ENCODE data around the gene TEX51.

The TEX51 gene

DNA sequence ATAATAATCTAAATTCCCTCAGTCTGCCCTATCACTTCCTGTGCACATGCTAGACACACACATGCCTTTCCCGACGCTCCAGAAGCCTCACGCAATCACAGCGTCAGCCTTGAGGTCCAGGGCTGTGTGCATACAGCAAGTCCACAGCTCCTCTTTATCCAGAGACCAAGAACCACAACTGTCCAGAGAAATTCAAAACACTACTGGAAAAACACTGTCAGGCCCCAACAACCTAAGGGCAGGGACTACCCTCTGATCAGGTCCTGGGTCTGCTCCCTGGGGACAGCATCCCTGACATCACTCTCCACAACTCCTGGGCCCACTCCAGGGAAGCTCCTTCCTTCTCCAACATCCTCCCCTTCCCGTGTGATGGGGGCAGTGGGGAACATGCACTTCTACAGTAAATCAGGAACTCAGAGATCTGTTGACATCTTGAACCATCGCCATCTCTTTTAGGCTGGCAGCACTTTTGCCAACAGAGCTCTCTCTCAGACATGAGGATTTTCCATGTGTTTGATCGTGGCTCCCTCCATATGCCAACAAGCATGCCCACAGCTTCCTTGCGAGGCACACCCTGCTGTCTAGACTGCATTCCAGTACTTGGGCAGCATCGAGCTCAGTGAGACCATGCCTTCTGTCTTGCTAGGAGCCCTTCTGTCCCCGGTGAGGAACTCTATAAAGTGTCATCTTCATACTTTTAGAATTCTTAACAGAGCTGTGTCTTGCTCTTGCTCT is 15.4 kb downstream of the TEX51 start:
- no peaks in the 10 kb centered on the region for H3K27me3 ChIP-seq (replicated peaks; ENCODE audit: insufficient read depth, low read length)
- no peak overlapping the region for H3K4me3 ChIP-seq (ENCODE audit: low read length)
- H3K9ac ChIP-seq (ENCODE audit: low read length), result no peak overlapping the region
- H3K9me3 ChIP-seq (replicated peaks; ENCODE audit: insufficient read depth, low read length), result no peaks in the 10 kb centered on the region
- H3K79me2 ChIP-seq (ENCODE audit: low read length), result no peaks in the 10 kb centered on the region
- no peaks in the 10 kb centered on the region for H3K36me3 ChIP-seq (replicated peaks; ENCODE audit: insufficient read depth, low read length)
- H2AFZ ChIP-seq (ENCODE audit: low read length), result no peak overlapping the region
- no peaks in the 10 kb centered on the region for H3K4me1 ChIP-seq (ENCODE audit: low read length)
- no peak overlapping the region for H3K4me2 ChIP-seq (ENCODE audit: low read depth, low read length)
- H3F3A ChIP-seq (ENCODE audit: insufficient read depth, low read length), result no peaks in the 10 kb centered on the region
- no peak overlapping the region for H3K27ac ChIP-seq (ENCODE audit: low read length)
- no peak for DNase-seq
- H3K9me2 ChIP-seq (replicated peaks; ENCODE audit: insufficient read depth, low read length), result no peaks in the 10 kb centered on the region
- no peaks in the 10 kb centered on the region for H4K20me1 ChIP-seq (ENCODE audit: insufficient read depth, low read length)
- TF ChIP-seq, protein P1, sequence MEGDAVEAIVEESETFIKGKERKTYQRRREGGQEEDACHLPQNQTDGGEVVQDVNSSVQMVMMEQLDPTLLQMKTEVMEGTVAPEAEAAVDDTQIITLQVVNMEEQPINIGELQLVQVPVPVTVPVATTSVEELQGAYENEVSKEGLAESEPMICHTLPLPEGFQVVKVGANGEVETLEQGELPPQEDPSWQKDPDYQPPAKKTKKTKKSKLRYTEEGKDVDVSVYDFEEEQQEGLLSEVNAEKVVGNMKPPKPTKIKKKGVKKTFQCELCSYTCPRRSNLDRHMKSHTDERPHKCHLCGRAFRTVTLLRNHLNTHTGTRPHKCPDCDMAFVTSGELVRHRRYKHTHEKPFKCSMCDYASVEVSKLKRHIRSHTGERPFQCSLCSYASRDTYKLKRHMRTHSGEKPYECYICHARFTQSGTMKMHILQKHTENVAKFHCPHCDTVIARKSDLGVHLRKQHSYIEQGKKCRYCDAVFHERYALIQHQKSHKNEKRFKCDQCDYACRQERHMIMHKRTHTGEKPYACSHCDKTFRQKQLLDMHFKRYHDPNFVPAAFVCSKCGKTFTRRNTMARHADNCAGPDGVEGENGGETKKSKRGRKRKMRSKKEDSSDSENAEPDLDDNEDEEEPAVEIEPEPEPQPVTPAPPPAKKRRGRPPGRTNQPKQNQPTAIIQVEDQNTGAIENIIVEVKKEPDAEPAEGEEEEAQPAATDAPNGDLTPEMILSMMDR (IDR thresholded peaks at IDR 0.05; ENCODE audit: low read length), result no peak
- no peak for TF ChIP-seq EZH2phosphoT487 (IDR thresholded peaks at IDR 0.05; ENCODE audit: low read length)
- TF ChIP-seq EZH2 (optimal IDR thresholded peaks at IDR 0.05; ENCODE audit: low read depth, low read length), result no peak

DNA sequence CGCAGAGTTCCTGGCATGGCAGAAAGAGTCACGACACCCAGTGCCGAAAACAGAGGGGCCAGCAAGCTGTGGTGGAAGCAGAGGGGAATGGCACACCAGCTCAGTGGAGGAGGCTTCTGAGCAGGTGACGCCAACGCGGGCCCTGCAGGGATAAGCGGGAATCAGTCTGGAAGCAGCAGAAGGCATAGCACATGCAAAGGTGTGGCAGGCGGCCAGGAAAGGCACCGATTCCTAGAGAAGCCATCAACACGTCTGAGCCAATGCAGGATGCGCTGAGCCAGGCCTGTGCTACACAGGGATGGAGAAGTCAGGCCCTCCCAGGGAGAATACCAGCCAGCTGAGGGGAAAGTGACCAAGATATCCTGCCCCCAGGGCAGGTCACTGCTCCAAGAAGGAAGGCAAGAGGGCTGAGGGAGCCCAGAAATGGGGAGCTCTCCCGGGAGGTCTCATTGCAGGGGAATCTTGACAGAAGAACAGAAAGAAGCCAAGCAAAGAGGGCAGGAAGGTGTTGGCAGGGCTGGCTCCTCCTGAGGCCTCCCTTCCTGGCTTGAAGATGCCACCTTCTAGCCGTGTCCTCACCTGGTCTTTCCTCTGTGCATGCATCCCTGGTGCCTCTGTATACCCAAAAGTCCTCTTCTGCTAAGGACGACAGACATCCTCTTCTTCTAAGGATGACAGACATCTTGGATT is 16.3 kb downstream of the TEX51 start:
- no peak overlapping the region for H3K4me3 ChIP-seq (ENCODE audit: low read length)
- TF ChIP-seq EZH2 (optimal IDR thresholded peaks at IDR 0.05; ENCODE audit: low read depth, low read length) (no peak), EZH2phosphoT487 (IDR thresholded peaks at IDR 0.05; ENCODE audit: low read length) (no peak)
- TF ChIP-seq, protein P1 (IDR thresholded peaks at IDR 0.05; ENCODE audit: low read length), result no peak

DNA sequence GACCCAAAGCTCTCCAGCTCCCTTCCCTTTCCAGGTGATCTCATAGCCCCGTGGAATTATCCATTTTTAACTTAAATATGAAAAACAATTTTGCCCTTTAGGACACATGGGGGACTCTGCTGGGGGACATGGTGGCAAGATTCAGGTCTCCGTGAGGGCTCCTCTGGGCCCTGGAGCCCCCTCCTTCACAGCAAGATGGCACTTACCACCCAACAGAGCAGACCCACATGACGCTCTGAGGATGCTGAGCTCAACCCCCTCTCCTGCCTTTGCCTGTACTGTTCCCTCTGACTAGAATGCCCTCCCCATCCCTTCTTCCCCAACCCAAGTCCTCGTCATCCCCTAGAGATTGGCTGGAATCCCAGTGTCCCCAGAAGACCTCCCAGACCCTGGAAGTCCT is 17.2 kb downstream of the TEX51 start:
- Histone ChIP-seq H3K27ac (ENCODE audit: low read length) (no peak overlapping the region), H3K9me2 (replicated peaks; ENCODE audit: insufficient read depth, low read length) (no peaks in the 10 kb centered on the region), H3F3A (ENCODE audit: insufficient read depth, low read length) (no peaks in the 10 kb centered on the region), H3K9ac (ENCODE audit: low read length) (no peak overlapping the region), H4K20me1 (ENCODE audit: insufficient read depth, low read length) (no peaks in the 10 kb centered on the region), H3K4me1 (ENCODE audit: low read length) (no peaks in the 10 kb centered on the region), H2AFZ (ENCODE audit: low read length) (no peak overlapping the region), H3K4me3 (ENCODE audit: low read length) (no peak overlapping the region), H3K9me3 (replicated peaks; ENCODE audit: insufficient read depth, low read length) (no peaks in the 10 kb centered on the region), H3K79me2 (ENCODE audit: low read length) (no peaks in the 10 kb centered on the region), H3K27me3 (replicated peaks; ENCODE audit: insufficient read depth, low read length) (no peaks in the 10 kb centered on the region), H3K36me3 (replicated peaks; ENCODE audit: insufficient read depth, low read length) (no peaks in the 10 kb centered on the region), H3K4me2 (ENCODE audit: low read depth, low read length) (no peak overlapping the region)
- no peak for DNase-seq
- no peak for TF ChIP-seq EZH2phosphoT487 (IDR thresholded peaks at IDR 0.05; ENCODE audit: low read length)
- TF ChIP-seq, protein P1 (IDR thresholded peaks at IDR 0.05; ENCODE audit: low read length), result no peak
- TF ChIP-seq EZH2 (optimal IDR thresholded peaks at IDR 0.05; ENCODE audit: low read depth, low read length), result no peak

More for the DNA sequence above, 16.3 kb downstream of the TEX51 start:
- Histone ChIP-seq H3K9me2 (replicated peaks; ENCODE audit: insufficient read depth, low read length) (no peaks in the 10 kb centered on the region), H3K79me2 (ENCODE audit: low read length) (no peaks in the 10 kb centered on the region), H3K27ac (ENCODE audit: low read length) (no peak overlapping the region), H2AFZ (ENCODE audit: low read length) (no peak overlapping the region), H3K4me2 (ENCODE audit: low read depth, low read length) (no peak overlapping the region), H3K36me3 (replicated peaks; ENCODE audit: insufficient read depth, low read length) (no peaks in the 10 kb centered on the region), H3F3A (ENCODE audit: insufficient read depth, low read length) (no peaks in the 10 kb centered on the region), H4K20me1 (ENCODE audit: insufficient read depth, low read length) (no peaks in the 10 kb centered on the region), H3K27me3 (replicated peaks; ENCODE audit: insufficient read depth, low read length) (no peaks in the 10 kb centered on the region), H3K9me3 (replicated peaks; ENCODE audit: insufficient read depth, low read length) (no peaks in the 10 kb centered on the region), H3K4me1 (ENCODE audit: low read length) (no peaks in the 10 kb centered on the region), H3K9ac (ENCODE audit: low read length) (no peak overlapping the region)
- DNase-seq, result no peak
